Measurements from ENCODE around the gene MRPS22.

Gene MRPS22

DNA sequence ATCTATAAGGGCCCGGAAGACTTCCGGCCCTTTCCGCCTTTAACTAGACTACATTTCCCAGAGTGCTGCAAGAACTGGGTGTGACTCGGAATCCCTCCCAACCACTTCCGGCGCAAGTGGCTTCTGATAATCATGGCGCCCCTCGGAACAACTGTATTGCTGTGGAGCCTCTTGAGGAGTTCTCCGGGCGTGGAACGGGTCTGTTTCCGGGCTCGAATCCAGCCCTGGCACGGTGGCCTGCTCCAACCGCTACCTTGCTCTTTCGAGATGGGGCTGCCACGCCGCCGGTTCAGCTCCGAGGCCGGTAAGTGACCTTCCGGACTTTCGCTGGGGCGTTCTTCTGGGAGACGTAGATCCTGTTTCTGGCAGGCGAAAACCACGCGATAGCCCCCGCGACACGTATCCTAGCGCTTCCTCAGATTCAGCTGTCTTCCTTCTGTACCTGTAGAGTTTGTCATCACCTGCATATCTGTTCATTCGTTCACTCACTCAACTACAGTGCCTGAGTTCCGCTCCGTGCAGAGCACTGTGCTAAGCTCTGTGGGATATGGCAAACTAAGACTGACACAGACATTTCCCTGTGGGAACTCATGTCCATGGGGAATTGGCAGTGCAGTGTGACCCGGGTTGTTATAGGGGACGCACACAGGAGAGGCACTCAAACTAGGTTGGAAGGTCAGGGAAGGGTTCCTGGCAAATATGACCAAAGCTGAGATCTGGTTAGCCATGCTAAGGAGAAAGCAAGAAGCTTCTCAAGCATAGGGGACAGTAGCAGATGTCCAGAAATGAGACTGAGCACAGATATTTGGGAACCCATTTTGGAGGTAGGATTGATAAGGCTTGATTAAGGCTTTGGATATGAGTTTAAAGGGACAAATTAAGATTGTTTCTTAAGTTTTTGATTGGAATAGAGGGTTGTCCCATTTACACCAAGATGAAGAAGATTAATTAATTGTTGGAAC lies at the start of gene MRPS22:
Gene MRPS22 (plus strand): TSS at position 126 of the 962 bp plus-strand sequence. CDS start 7 bp downstream, at position 133.
- TF ChIP-seq, protein P1, sequence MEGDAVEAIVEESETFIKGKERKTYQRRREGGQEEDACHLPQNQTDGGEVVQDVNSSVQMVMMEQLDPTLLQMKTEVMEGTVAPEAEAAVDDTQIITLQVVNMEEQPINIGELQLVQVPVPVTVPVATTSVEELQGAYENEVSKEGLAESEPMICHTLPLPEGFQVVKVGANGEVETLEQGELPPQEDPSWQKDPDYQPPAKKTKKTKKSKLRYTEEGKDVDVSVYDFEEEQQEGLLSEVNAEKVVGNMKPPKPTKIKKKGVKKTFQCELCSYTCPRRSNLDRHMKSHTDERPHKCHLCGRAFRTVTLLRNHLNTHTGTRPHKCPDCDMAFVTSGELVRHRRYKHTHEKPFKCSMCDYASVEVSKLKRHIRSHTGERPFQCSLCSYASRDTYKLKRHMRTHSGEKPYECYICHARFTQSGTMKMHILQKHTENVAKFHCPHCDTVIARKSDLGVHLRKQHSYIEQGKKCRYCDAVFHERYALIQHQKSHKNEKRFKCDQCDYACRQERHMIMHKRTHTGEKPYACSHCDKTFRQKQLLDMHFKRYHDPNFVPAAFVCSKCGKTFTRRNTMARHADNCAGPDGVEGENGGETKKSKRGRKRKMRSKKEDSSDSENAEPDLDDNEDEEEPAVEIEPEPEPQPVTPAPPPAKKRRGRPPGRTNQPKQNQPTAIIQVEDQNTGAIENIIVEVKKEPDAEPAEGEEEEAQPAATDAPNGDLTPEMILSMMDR (IDR thresholded peaks at IDR 0.05; ENCODE audit: low read depth, low read length) = no peak
- H3K4me3 ChIP-seq (ENCODE audit: low read depth, low read length) = peak within 1 kb of the TSS; percentile 97
- DNase-seq (ENCODE audit: low read depth, low spot score) = peak; percentile 92
- in situ Hi-C loops (cut with HindIII; ENCODE audit: low sequenced_read_pairs) = loop anchor here (10.0 kb wide), 1 partner anchor 399 kb away; the partner anchor contains the start of genes FOXL2 and FOXL2NB

DNA sequence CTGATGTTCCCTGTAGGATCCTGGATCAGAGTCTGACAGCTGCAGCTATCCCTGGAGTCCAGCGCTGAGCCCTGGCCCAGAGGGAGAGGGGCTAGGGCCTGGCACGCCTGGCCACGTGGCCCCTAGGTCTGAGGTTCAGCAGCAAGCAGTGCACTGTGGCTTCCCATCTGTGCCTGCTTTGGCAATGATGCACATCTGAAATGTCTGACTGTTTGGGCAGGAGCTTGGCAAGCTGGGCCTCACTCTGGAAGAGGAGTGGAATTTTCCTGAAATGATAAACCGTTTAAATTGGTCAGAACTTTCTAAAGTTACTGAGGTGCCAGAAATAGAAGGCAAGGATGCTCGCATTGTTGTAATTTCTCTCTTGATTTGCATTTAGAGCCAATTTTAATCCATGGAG lies 48.8 kb upstream of the MRPS22 start:
- no peak overlapping the region for H3K4me3 ChIP-seq (ENCODE audit: low read depth, low read length)
- DNase-seq (ENCODE audit: low read depth, low spot score) = no peak
- TF ChIP-seq, protein P1 (IDR thresholded peaks at IDR 0.05; ENCODE audit: low read depth, low read length) = no peak
- in situ Hi-C loops (cut with HindIII; ENCODE audit: low sequenced_read_pairs) = no loop called here

DNA sequence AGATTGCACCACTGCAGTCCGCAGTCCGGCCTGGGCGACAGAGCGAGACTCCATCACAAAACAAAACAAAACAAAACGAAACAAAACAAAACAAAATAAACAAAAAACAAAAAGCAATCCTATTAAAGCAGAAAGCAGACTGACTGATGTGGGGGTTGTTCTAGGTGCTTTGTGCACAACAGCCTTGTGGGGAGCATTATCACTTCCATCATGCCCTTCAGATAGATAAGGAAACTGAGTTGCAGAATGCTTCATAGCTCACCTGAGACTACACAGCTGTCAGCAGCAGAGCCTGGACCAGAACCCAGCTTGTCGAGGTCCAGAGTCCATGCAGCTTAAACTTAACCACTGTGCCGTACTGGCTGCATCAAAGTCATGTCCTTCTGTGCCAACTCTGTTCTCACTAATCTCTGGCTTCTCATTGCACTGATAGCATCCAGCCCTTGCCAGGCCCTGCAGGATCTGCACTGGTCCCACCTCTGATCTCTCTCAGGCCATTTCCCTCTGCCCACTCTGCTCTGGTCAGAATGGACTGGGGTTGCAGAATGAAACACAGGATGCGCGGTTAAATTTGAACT lies 47.6 kb upstream of the MRPS22 start:
- in situ Hi-C loops (cut with HindIII; ENCODE audit: low sequenced_read_pairs) = no loop called here
- no peak overlapping the region for H3K4me3 ChIP-seq (ENCODE audit: low read depth, low read length)
- TF ChIP-seq, protein P1 (IDR thresholded peaks at IDR 0.05; ENCODE audit: low read depth, low read length) = no peak
- DNase-seq (ENCODE audit: low read depth, low spot score) = no peak

DNA sequence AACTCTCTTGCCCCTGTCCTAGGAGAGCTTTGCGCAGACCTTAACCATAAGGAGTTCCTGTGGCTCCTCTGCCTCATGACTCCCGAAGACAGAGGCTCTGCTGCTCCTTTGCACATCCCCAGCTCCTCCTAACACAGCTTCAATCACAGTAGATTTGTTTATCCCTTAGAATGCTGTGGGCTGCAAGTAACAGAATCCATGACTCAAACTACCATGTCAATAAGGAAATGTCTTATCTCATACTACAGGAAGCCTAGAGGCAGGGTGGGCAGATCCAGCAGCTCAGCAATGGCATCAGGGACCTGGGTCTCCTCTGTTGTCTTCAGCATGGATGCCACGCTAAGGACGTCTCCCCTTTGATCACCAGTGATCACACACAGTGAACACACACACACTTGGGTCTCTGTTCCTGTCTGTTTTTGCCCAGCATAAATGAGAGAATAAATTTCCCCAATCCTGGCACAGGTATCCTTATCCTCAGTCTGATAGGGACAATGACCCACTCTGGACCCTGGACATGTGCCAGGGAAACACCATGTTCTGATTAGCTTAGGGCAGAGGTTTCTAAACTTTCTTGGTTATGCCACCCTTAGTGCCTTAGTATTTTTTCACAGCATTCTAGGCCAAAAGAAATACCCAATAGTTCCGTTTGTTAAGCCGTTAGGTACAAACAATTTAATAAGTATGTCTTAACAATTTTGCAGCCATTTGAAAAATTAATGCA lies 46.1 kb upstream of the MRPS22 start:
- no peak for DNase-seq (ENCODE audit: low read depth, low spot score)
- TF ChIP-seq, protein P1 (IDR thresholded peaks at IDR 0.05; ENCODE audit: low read depth, low read length) = no peak
- in situ Hi-C loops (cut with HindIII; ENCODE audit: low sequenced_read_pairs) = no loop called here
- H3K4me3 ChIP-seq (ENCODE audit: low read depth, low read length) = no peak overlapping the region

DNA sequence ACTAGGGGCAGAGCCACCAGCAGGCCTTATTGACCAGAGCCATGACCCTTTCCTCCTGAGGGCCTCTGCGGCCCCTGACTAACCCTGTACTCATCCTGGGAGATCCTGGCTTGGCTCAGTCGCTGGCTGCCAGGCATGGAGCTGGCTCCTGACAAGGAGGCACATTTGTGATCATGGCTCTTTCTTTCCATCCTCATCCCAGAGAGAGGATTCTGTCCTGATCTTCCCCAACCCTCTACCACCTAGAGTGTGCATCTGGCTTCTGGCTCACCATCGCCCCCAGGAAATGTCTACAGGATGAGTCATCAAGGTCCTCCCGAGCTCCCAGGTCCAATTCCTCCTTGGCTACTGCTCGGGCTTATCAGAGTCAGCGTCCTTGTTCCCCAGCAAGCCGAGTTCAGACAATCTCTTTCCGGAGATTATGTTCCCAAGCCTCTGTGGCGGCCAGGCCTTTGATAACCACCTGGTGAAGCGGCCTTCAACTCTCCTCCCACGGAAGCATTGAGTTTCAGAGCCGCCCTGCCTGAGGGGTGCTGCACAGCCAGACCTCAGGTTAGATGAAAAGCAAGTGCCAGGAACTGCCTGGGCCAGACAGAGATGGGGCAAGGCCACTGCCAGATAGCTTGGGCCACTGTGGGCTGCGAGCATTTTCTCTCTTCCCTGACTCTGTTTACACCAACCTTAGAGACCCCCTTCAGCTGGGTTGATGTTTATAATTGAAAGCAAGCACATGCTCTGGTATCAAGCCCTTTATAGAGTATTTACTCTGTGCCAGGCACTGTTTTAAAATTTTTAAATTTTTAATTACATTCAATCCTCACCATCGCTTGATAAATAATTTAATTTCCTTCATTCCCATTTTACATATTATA lies 44.3 kb upstream of the MRPS22 start:
- no peak overlapping the region for H3K4me3 ChIP-seq (ENCODE audit: low read depth, low read length)
- DNase-seq (ENCODE audit: low read depth, low spot score) = peak; percentile 52
- in situ Hi-C loops (cut with HindIII; ENCODE audit: low sequenced_read_pairs) = loop anchor here (25.0 kb wide), 1 partner anchor 187 kb away; no protein-coding TSS in a partner anchor

More for the DNA sequence above, 44.3 kb upstream of the MRPS22 start:
- TF ChIP-seq, protein P1 (IDR thresholded peaks at IDR 0.05; ENCODE audit: low read depth, low read length) = no peak

All from astrocyte of the spinal cord (primary cell).